DOHH2 (cell line): ENCODE data around the gene IL22RA2.

Experiments used
- H3F3A ChIP-seq: fragments of 200-600 bp; sonication (generic), shearing (Covaris generic); 2 replicates; pipeline ENCODE4 v1.6.0; 2016; ENCODE audit warnings: antibody characterized with exemption, mild to moderate bottlenecking; ENCODE audit not compliant: control insufficient read depth, insufficient read depth
- H3K27ac ChIP-seq: fragments of 200-600 bp; sonication (generic); 2 replicates; pipeline ENCODE4 v1.5.1; 2014; ENCODE audit warnings: low read depth, mild to moderate bottlenecking, low read length, moderate library complexity
- H3K27me3 ChIP-seq: fragments of 200-600 bp; sonication (generic); 2 replicates; pipeline ENCODE4 v1.6.1; 2014; ENCODE audit warnings: mild to moderate bottlenecking, low read length, mixed read lengths; ENCODE audit not compliant: control insufficient read depth
- H3K36me3 ChIP-seq: fragments of 200-600 bp; sonication (generic); 2 replicates; pipeline ENCODE4 v1.6.1; 2014; ENCODE audit warnings: mild to moderate bottlenecking, low read length, moderate library complexity, mixed read lengths; ENCODE audit not compliant: control insufficient read depth
- H3K4me1 ChIP-seq: fragments of 200-600 bp; sonication (generic); 2 replicates; pipeline ENCODE4 v1.6.1; 2014; ENCODE audit warnings: mild to moderate bottlenecking, low read length, mixed read lengths; ENCODE audit not compliant: control insufficient read depth
- H3K4me2 ChIP-seq: fragments of 200-600 bp; sonication (generic); 2 replicates; pipeline ENCODE4 v1.6.0; 2014; ENCODE audit warnings: mild to moderate bottlenecking, low read length, moderate library complexity
- H3K4me3 ChIP-seq: fragments of 200-600 bp; sonication (generic); 2 replicates; pipeline ENCODE4 v1.5.1; 2014; ENCODE audit warnings: mild to moderate bottlenecking, low read length, mixed read lengths
- H3K79me2 ChIP-seq: fragments of 200-600 bp; sonication (generic); 2 replicates; pipeline ENCODE4 v1.6.1; 2014; ENCODE audit warnings: mild to moderate bottlenecking, low read length, mixed read lengths; ENCODE audit not compliant: control insufficient read depth
- H3K9me2 ChIP-seq: fragments of 200-600 bp; sonication (generic); replicated peaks from 2 replicates; pipeline ENCODE4 v1.6.1; 2014; ENCODE audit warnings: mild to moderate bottlenecking, low read length, mixed read lengths; ENCODE audit not compliant: control insufficient read depth
- H3K9me3 ChIP-seq: fragments of 200-600 bp; sonication (generic); 2 replicates; pipeline ENCODE4 v1.6.1; 2014; ENCODE audit warnings: antibody characterized with exemption, low read length, mixed read lengths; ENCODE audit not compliant: control insufficient read depth, insufficient read depth
- H4K20me1 ChIP-seq: fragments of 200-600 bp; sonication (generic); 2 replicates; pipeline ENCODE4 v1.6.0; 2014; ENCODE audit warnings: low read depth, mild to moderate bottlenecking, antibody characterized with exemption, low read length, moderate library complexity; ENCODE audit not compliant: control insufficient read depth, insufficient read depth
- CTCF ChIP-seq: fragments of 200-600 bp; sonication (generic); IDR thresholded peaks from one replicate; pipeline ENCODE4 v1.5.1; 2014; ENCODE audit warnings: antibody characterized with exemption, mild to moderate bottlenecking, low read depth, low read length; ENCODE audit not compliant: poor library complexity, severe bottlenecking
- EZH2phosphoT487 ChIP-seq: fragments of 200-600 bp; sonication (generic); IDR thresholded peaks from 2 replicates; pipeline ENCODE4 v1.6.1; 2017; ENCODE audit warnings: borderline replicate concordance, mild to moderate bottlenecking, antibody characterized with exemption, low read length, moderate library complexity, mixed read lengths

The IL22RA2 gene

DNA sequence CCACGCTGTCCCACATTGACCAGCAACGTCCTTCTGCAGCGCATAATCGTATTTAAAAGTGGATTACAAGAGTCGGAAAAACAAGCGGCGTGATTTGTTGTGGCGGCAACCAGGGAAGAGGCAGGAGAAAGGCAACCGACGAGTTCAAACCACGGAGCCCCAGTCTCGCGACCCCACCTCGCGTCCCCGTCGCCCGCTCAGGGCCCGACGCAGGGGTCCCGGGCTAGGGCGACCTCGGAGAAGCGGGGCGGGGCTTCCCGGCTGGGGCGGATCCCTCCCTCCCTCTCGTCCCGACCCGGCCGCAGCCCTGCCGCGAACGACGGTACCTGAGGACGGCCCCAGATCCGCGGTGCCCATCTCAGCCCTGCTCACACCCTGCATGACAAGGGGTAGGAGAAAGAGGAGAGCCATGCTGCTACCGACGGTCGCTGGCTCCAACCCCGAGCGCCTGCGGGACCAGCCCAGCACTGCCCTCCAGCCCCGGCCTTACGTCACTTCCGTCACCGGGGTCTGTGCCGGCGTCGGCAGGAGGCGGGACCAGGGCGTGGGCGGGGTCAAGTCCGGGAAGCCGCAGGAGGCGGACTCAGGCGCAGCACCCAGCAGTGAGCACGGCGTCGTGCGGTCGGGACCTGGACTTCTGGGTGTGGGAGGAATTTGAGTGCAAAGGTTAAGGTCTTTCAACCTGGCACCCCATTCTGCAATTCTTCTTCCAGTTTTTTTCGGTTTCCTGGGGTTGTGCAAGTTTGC is 45.6 kb upstream of the IL22RA2 start, which contains the start of gene IFNGR1:
Gene IFNGR1 (minus strand): TSS at position 469 of the 747 bp plus-strand sequence. CDS start 58 bp downstream, at position 411.
- peaks cover 51% of the 10 kb centered on the region for H3K79me2 ChIP-seq
- TF ChIP-seq CTCF, result no peak
- TF ChIP-seq EZH2phosphoT487, result no peak

GRCh38 chr6:137218473-137218916 is 45.1 kb upstream of the IL22RA2 start:
- no peaks in the 10 kb centered on the region for H3K9me3 ChIP-seq
- peaks cover 10% of the 10 kb centered on the region for H3F3A ChIP-seq
- H3K4me1 ChIP-seq, result peaks cover 62% of the 10 kb centered on the region
- peak overlapping the region; percentile 79 for H3K4me2 ChIP-seq
- H3K36me3 ChIP-seq, result peaks cover 24% of the 10 kb centered on the region
- no peaks in the 10 kb centered on the region for H4K20me1 ChIP-seq
- no peak for TF ChIP-seq EZH2phosphoT487
- TF ChIP-seq CTCF, result no peak
- H3K27ac ChIP-seq, result peak overlapping the region; percentile 49; the same call in 1 of the 2 replicates
- H3K27me3 ChIP-seq, result no peaks in the 10 kb centered on the region
- peak overlapping the region; percentile 98 for H3K4me3 ChIP-seq
- H3K9me2 ChIP-seq, result no peaks in the 10 kb centered on the region
- peaks cover 57% of the 10 kb centered on the region for H3K79me2 ChIP-seq

More for the DNA sequence above, 45.6 kb upstream of the IL22RA2 start, which contains the start of gene IFNGR1:
- H3F3A ChIP-seq, result peaks cover 14% of the 10 kb centered on the region
- H3K9me2 ChIP-seq, result no peaks in the 10 kb centered on the region
- H3K4me1 ChIP-seq, result peaks cover 68% of the 10 kb centered on the region
- no peaks in the 10 kb centered on the region for H4K20me1 ChIP-seq
- no peaks in the 10 kb centered on the region for H3K27me3 ChIP-seq
- H3K9me3 ChIP-seq, result no peaks in the 10 kb centered on the region
- H3K36me3 ChIP-seq, result peaks cover 19% of the 10 kb centered on the region
- H3K27ac ChIP-seq, result peak within 1 kb of the TSS; percentile 49
- peak within 1 kb of the TSS; percentile 98 for H3K4me3 ChIP-seq
- H3K4me2 ChIP-seq, result peak within 1 kb of the TSS; percentile 79

DNA sequence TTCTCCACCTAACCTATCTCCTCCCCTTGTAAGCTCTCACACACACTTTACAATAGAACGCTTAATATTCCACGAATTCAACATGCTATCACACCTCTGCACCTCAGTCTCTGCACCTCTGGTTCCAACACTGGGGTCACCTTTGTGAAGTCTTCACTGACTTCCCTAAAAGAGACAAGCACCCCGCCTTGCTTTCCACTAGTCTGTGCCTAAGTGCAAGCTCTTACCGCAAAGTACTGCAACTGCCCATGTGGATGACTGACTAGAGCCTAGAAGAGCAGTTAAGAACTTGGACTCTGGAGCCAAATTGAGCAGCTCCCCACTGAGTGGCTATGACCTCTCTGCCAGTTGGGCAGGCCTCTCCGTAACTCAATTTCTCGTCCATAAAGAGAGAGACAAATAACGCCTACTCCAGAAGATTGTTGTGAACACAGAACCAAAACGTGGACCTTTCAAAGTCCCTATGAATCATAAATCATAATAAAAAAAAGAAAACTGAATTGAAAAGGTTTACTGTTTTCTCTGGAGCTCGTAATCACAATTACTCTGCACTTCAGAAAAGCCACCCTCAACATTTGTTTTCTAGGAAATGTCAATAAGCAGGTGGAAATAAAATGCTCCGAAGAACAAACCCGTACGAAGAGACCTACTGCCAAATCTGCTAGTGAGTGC is 44.5 kb upstream of the IL22RA2 start:
- Histone ChIP-seq H4K20me1 (no peaks in the 10 kb centered on the region), H3K4me1 (peaks cover 56% of the 10 kb centered on the region), H3K4me2 (peak overlapping the region; percentile 79), H3K27ac (no peak overlapping the region), H3K4me3 (peak overlapping the region; percentile 98), H3K9me2 (no peaks in the 10 kb centered on the region), H3K79me2 (peaks cover 62% of the 10 kb centered on the region), H3K9me3 (no peaks in the 10 kb centered on the region), H3K36me3 (peaks cover 26% of the 10 kb centered on the region), H3F3A (peaks cover 7% of the 10 kb centered on the region), H3K27me3 (no peaks in the 10 kb centered on the region)
- no peak for TF ChIP-seq CTCF
- no peak for TF ChIP-seq EZH2phosphoT487
